CD4-positive, alpha-beta T cell (primary cell): ENCODE measurements around the gene SSR3. TPM values are rescaled to one million over a fixed set of nuclear protein-coding genes. Genes with fewer than 3 reads are reported as not detected.
"Not testable (repeated sequence)": the region's sequence is repeated elsewhere in the genome, so short reads cannot be mapped to it uniquely, and the experiment has no call there.

Experiments used
- ATAC-seq: fragments of 200-7000 bp; cut with Tn5 transposase; one replicate; pipeline ENCODE4 v1.10.0; 2022; ENCODE audit warnings: mild to moderate bottlenecking; ENCODE audit not compliant: poor library complexity
- CTCF ChIA-PET: fragments of 350-600 bp; sonication (Branson Sonifier 250); formaldehyde crosslinking; loops from one replicate; lab custom pipeline; 2021; ENCODE audit warnings: antibody characterized with exemption, inconsistent platforms; lab: Charles Lee
- POLR2A ChIA-PET: fragments of 350-600 bp; sonication (Branson Sonifier 250); formaldehyde crosslinking; loops from one replicate; lab custom pipeline; 2021; ENCODE audit warnings: antibody characterized with exemption, inconsistent platforms; lab: Charles Lee
- DNase-seq, 14 experiments: peaks; one replicate each; pipeline ENCODE4 v3.0.0-alpha.2; 2013 to 2020; ENCODE audit warnings: mixed read lengths in 2 of 14
- H3K27ac ChIP-seq, 2 donors: one replicate each; pipeline versions ENCODE4 v1.5.1 to v1.7.0; 2013; ENCODE audit warnings: low read length in 2 of 2, low read depth in 1 of 2, mild to moderate bottlenecking in 1 of 2
- H3K27me3 ChIP-seq, 2 experiments: 1 replicate in 1 of 2; 2 replicates in 1 of 2; pipeline versions ENCODE4 v1.6.1 to v1.7.0; 2013; ENCODE audit warnings: low read length in 2 of 2, control low read depth in 1 of 2, mild to moderate bottlenecking in 1 of 2, moderate library complexity in 1 of 2; ENCODE audit not compliant: insufficient read depth in 2 of 2, control insufficient read depth in 1 of 2
- H3K36me3 ChIP-seq: one replicate; pipeline ENCODE4 v1.6.1; 2013; ENCODE audit warnings: low read length, control low read depth; ENCODE audit not compliant: insufficient read depth
- H3K4me1 ChIP-seq: one replicate; pipeline ENCODE4 v1.6.1; 2013; ENCODE audit warnings: low read length, control low read depth; ENCODE audit not compliant: insufficient read depth
- H3K4me3 ChIP-seq: one replicate; pipeline ENCODE4 v1.5.1; 2013; ENCODE audit warnings: mild to moderate bottlenecking, low read length, moderate library complexity
- H3K9me3 ChIP-seq, 2 experiments: 1 replicate in 1 of 2; 2 replicates in 1 of 2; pipeline versions ENCODE4 v1.6.1 to v1.7.0; 2013; ENCODE audit warnings: low read length in 2 of 2, mild to moderate bottlenecking in 2 of 2, control low read depth in 1 of 2, moderate library complexity in 1 of 2; ENCODE audit not compliant: control insufficient read depth in 1 of 2, insufficient read depth in 1 of 2
- H3K27ac Mint-ChIP-seq: one replicate; pipeline ENCODE4 v1.8.0; 2020; ENCODE audit warnings: mixed read lengths
- H3K27me3 Mint-ChIP-seq: one replicate; pipeline ENCODE4 v1.8.0; 2021; ENCODE audit warnings: mixed read lengths
- H3K36me3 Mint-ChIP-seq: one replicate; pipeline ENCODE4 v1.8.0; 2021; ENCODE audit warnings: low read depth, mixed read lengths
- H3K4me1 Mint-ChIP-seq: one replicate; pipeline ENCODE4 v1.8.0; 2021; ENCODE audit warnings: low read depth, mixed read lengths
- H3K4me3 Mint-ChIP-seq: one replicate; pipeline ENCODE4 v1.8.0; 2020; ENCODE audit warnings: mild to moderate bottlenecking, mixed read lengths
- H3K9me3 Mint-ChIP-seq: one replicate; pipeline ENCODE4 v1.8.0; 2020; ENCODE audit warnings: mixed read lengths
- CTCF ChIP-seq: fragments of 200-600 bp; IDR thresholded peaks from one replicate; pipeline ENCODE4 v1.8.0; 2022; ENCODE audit warnings: antibody characterized with exemption, mild to moderate bottlenecking
- intact Hi-C, 2 experiments: fragments of 100-400 bp; cut with DNase I in 1 of 2; cut with micrococcal nuclease in 1 of 2; formaldehyde crosslinking; loops; one replicate each; pipeline versions ENCODE4 v1.15.1 to v1.9.0; 2023 to 2025; cut with DNase I, micrococcal nuclease
- total RNA-seq, 174 experiments: library from RNA in 2 of 174; stranded (reverse) in 2 of 174; gene quantifications; one replicate each; pipeline ENCODE4 v1.2.3 and lab custom pipeline; 2021 to 2026

The SSR3 gene
- total RNA-seq, 2 experiments from 2014 or later: 78.8 to 79.5 TPM

- H3K27ac Mint-ChIP-seq: no peak overlapping the region
- H3K4me3 Mint-ChIP-seq: no peak overlapping the region
- H3K4me1 ChIP-seq: no peaks in the 10 kb centered on the region
- POLR2A ChIA-PET: no interaction called here
- no peak overlapping the region for H3K4me3 ChIP-seq
- ATAC-seq (no peak), DNase-seq (no peak)
- H3K36me3 Mint-ChIP-seq: no peaks in the 10 kb centered on the region
- no peaks in the 10 kb centered on the region for H3K27me3 ChIP-seq
- H3K9me3 ChIP-seq: no peaks in the 10 kb centered on the region
- no peaks in the 10 kb centered on the region for H3K36me3 ChIP-seq
- H3K9me3 Mint-ChIP-seq: peaks cover 4% of the 10 kb centered on the region
- peaks cover 18% of the 10 kb centered on the region for H3K27me3 Mint-ChIP-seq
- CTCF ChIA-PET: no interaction called here
- H3K4me1 Mint-ChIP-seq: no peaks in the 10 kb centered on the region
- no peak for TF ChIP-seq CTCF
- H3K27ac ChIP-seq: no peak overlapping the region
- intact Hi-C loops: no loop called here
These were observed 38.9 kb upstream of the SSR3 start for GRCh38 chr3:156593814-156594213.

GRCh38 chr3:156589806-156590205 lies 34.9 kb upstream of the SSR3 start:
- H3K4me1 ChIP-seq, H3K27me3 Mint-ChIP-seq, H3K27ac ChIP-seq, H3K27me3 ChIP-seq, CTCF ChIA-PET, intact Hi-C loops, ATAC-seq, DNase-seq, POLR2A ChIA-PET, H3K36me3 Mint-ChIP-seq, H3K9me3 ChIP-seq, H3K36me3 ChIP-seq, H3K4me3 ChIP-seq, H3K4me1 Mint-ChIP-seq, H3K27ac Mint-ChIP-seq, H3K4me3 Mint-ChIP-seq, H3K9me3 Mint-ChIP-seq: not testable (repeated sequence)

GRCh38 chr3:156587760-156588069 lies 32.8 kb upstream of the SSR3 start:
- Mint-ChIP-seq H3K9me3 (peaks cover 4% of the 10 kb centered on the region), H3K27ac (no peak overlapping the region), H3K27me3 (no peaks in the 10 kb centered on the region), H3K36me3 (no peaks in the 10 kb centered on the region), H3K4me1 (peaks cover 4% of the 10 kb centered on the region), H3K4me3 (no peak overlapping the region)
- CTCF ChIA-PET: interaction anchor here (1.0 kb wide), 1 partner anchor 26 kb away, joined by 3 read pairs; no protein-coding TSS in a partner anchor
- Histone ChIP-seq H3K4me1 (no peaks in the 10 kb centered on the region), H3K9me3 (no peaks in the 10 kb centered on the region), H3K27ac (no peak overlapping the region), H3K36me3 (no peaks in the 10 kb centered on the region), H3K4me3 (no peak overlapping the region), H3K27me3 (no peaks in the 10 kb centered on the region)
- DNase-seq (no peak), ATAC-seq (no peak)
- no peak for TF ChIP-seq CTCF
- intact Hi-C loops: no loop called here
- POLR2A ChIA-PET: no interaction called here
